ENCODE measurements around the gene PANX2. TPM values are rescaled to one million over a fixed set of nuclear protein-coding genes. Genes with fewer than 3 reads are reported as not detected.

Gene PANX2
- total and polyA plus RNA-seq, 2 donors (not counting 1 experiment from before 2014, with no cell fraction given) = 0.04 to 0.59 TPM

- H3K36me3 ChIP-seq (replicated peaks in 1 of 2; ENCODE audit: control extremely low read depth in 1 of 2, control insufficient read depth in 1 of 2, extremely low read depth in 1 of 2, insufficient read depth in 2 of 2, low read length in 1 of 2) = peaks cover 0 to 52% of the 10 kb centered on the region in 2 experiments
- WGBS (ENCODE audit: insufficient coverage) = 97% methylated on average over 23 of the region's 25 CpGs
Measured at GRCh38 chr22:50227579-50228215, 57.2 kb downstream of the PANX2 start.

More at GRCh38 chr22:50227579-50228215, 57.2 kb downstream of the PANX2 start:
- no peak overlapping the region for H3K27ac Mint-ChIP-seq
- Histone ChIP-seq H2AFZ (ENCODE audit: insufficient read depth, low read depth, low read length, poor library complexity, severe bottlenecking) (no peak overlapping the region), H3K4me2 (replicated peaks; ENCODE audit: low read depth, low read length, poor library complexity, severe bottlenecking) (no peak overlapping the region), H3K9ac (ENCODE audit: low read length) (no peak overlapping the region), H3K9me3 (ENCODE audit: control extremely low read depth in 1 of 3, control insufficient read depth in 2 of 3, insufficient read depth in 1 of 3, low read length in 2 of 3) (no peaks in the 10 kb centered on the region), H3K27me3 (replicated peaks in 1 of 4; ENCODE audit: control extremely low read depth in 1 of 4, control insufficient read depth in 3 of 4, insufficient read depth in 4 of 4, low read length in 3 of 4) (no peaks in the 10 kb centered on the region), H3K27ac (ENCODE audit: low read length in 2 of 2) (no peak overlapping the region), H3K4me1 (ENCODE audit: control insufficient read depth in 2 of 2, insufficient read depth in 2 of 2, low read length in 2 of 2) (no peaks in the 10 kb centered on the region), H3K4me3 (ENCODE audit: control extremely low read depth in 1 of 5, extremely low read depth in 1 of 5, insufficient read depth in 1 of 5, low read depth in 2 of 5, low read length in 4 of 5) (no peak overlapping the region), H3K79me2 (ENCODE audit: control insufficient read depth, insufficient read depth, low read length) (peaks cover 35% of the 10 kb centered on the region), H4K20me1 (ENCODE audit: control insufficient read depth, insufficient read depth, low read length, poor library complexity, severe bottlenecking) (peaks cover 33% of the 10 kb centered on the region)
- no peaks in the 10 kb centered on the region for H3K4me1 Mint-ChIP-seq
- no peak overlapping the region for H3K4me3 Mint-ChIP-seq
- DNase-seq (no peak), ATAC-seq (ENCODE audit: low read depth) (no peak)
- intact Hi-C loops (cut with micrococcal nuclease) = no loop called here
- H3K9me3 Mint-ChIP-seq (ENCODE audit: insufficient read depth) = no peaks in the 10 kb centered on the region
- CTCF ChIA-PET = interaction anchor here (1.3 kb wide), 1 partner anchor 10 kb away, joined by 4 read pairs; no protein-coding TSS in a partner anchor
- POLR2A ChIA-PET = no interaction called here
- no peak for TF ChIP-seq CTCF (IDR thresholded peaks at IDR 0.05)
- no peak for TF ChIP-seq EZH2 (IDR thresholded peaks at IDR 0.05; ENCODE audit: borderline replicate concordance, insufficient read depth, low read depth, low read length, poor library complexity, severe bottlenecking)
- H3K27me3 Mint-ChIP-seq = no peaks in the 10 kb centered on the region
